ENCODE results near the gene FRG1.
"Not testable (repeated sequence)": the region's sequence is repeated elsewhere in the genome, so short reads cannot be mapped to it uniquely, and the experiment has no call there.

The FRG1 gene

DNA sequence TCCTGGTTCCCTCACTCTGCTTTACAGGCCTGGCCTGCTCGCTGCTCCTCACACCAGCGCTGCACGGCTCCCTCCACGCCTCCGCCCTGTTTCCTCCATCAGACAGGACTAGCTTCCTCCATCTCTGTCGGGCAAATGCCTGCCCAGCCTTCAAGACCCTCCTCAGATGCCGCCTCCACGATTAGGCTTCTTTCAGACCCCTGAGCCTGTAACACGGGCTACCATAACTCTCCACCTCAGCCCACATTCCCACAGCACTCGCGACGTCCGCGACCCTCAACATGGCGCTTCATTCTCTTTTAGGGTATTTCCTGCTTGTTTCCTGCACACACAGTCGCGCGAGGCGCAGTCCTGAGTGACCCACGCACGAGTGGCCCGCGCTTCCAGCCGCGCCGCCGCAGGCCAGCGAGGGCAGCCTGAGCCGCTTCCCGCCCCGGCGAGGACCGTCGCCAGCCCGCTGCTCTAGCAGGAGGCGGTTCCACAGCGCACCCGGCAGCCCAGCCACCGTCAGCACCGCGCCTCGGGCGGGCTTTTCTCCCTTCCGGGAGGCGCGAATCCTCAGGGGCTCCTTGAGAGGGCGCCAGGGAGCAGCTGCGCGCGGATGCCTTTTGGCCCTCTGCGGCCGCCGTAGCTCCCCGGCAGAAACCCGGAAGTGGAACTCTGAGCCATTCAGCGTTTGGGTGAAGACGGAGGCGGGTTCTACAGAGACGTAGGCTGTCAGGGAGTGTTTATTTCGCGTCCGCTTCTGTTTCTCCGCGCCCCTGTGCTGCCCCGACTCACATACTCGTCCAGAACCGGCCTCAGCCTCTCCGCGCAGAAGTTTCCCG, at the start of gene FRG1:
Gene FRG1 (plus strand): TSS at position 695 of the 827 bp plus-strand sequence. CDS start 138 bp downstream, outside the sequence.
- H3K27me3 ChIP-seq (ENCODE audit: control insufficient read depth in 1 of 2, insufficient read depth in 2 of 2, low read length in 2 of 2), result no peaks in the 10 kb centered on the region
- H3K27ac ChIP-seq (ENCODE audit: low read length), result peak within 1 kb of the TSS; percentile 83
- H3K9ac ChIP-seq (ENCODE audit: low read length in 2 of 2), result peak within 1 kb of the TSS; percentile 91
- no peaks in the 10 kb centered on the region for H3K9me3 ChIP-seq (ENCODE audit: control insufficient read depth in 2 of 2, low read length in 2 of 2)
- peak within 1 kb of the TSS; percentile 84 to 93 for H3K4me3 ChIP-seq (ENCODE audit: low read length in 2 of 2)
- H3K36me3 ChIP-seq (ENCODE audit: control insufficient read depth in 2 of 2, insufficient read depth in 2 of 2, low read length in 2 of 2), result no peaks in the 10 kb centered on the region
- no peaks in the 10 kb centered on the region for H3K4me1 ChIP-seq (ENCODE audit: control insufficient read depth, insufficient read depth, low read length)

DNA sequence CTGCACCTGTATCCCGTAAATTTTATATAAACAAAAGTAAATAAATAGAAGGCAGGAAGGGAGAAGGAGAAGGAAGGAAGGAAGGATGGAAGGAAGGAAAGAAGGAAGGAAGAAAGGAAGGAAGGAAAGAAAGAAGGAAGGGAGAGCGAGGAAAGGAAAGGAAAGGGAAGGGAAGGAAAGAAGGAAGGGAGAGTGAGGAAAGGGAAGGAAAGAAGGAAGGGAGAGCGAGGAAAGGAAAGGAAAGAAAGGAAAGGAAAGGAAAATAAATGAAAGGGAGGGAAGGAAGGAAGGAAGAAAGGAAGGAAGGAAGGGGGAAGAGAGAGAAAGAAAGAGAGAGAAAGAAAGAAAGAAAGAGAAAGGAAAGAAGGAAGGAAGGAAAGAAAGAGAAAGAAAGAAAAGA, 43.0 kb upstream of the FRG1 start:
- Histone ChIP-seq H3K4me1 (ENCODE audit: control insufficient read depth, insufficient read depth, low read length) (no peaks in the 10 kb centered on the region), H3K9ac (ENCODE audit: low read length in 2 of 2) (no peak overlapping the region), H3K27ac (ENCODE audit: low read length) (no peak overlapping the region), H3K4me3 (ENCODE audit: low read length in 2 of 2) (no peak overlapping the region), H3K36me3 (ENCODE audit: control insufficient read depth in 2 of 2, insufficient read depth in 2 of 2, low read length in 2 of 2) (no peaks in the 10 kb centered on the region), H3K27me3 (ENCODE audit: control insufficient read depth in 1 of 2, insufficient read depth in 2 of 2, low read length in 2 of 2) (no peaks in the 10 kb centered on the region), H3K9me3 (ENCODE audit: control insufficient read depth in 2 of 2, low read length in 2 of 2) (no peaks in the 10 kb centered on the region)

DNA sequence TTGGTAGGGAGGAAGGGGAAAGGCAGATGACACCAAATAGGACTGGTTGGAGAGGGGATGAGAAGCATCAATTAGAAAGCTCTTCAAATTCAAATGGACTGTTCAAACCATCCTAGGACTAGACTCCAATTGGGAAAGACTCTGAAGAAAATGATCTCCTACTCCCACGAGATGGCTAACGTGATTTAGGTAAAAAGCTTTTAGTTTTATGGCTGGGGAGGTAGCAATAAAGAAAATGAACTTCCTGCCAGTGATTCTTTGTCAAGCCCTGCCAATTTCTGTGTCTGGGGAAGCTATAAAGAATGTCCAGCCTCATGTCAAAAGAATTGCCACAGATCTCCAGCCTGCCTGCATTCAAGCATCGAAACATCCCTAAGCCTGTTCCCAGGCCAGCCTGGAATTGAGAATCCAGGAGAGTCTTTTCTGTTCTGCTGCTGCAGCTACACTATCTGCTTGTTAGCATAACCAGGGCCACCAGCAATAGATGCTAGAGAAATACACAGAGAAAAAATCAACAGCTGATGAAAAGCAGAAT, 41.1 kb upstream of the FRG1 start:
- H3K36me3 ChIP-seq (ENCODE audit: control insufficient read depth in 2 of 2, insufficient read depth in 2 of 2, low read length in 2 of 2); H3K27ac ChIP-seq (ENCODE audit: low read length); H3K9me3 ChIP-seq (ENCODE audit: control insufficient read depth in 2 of 2, low read length in 2 of 2); H3K9ac ChIP-seq (ENCODE audit: low read length in 2 of 2); H3K4me1 ChIP-seq (ENCODE audit: control insufficient read depth, insufficient read depth, low read length); H3K4me3 ChIP-seq (ENCODE audit: low read length in 2 of 2); H3K27me3 ChIP-seq (ENCODE audit: control insufficient read depth in 1 of 2, insufficient read depth in 2 of 2, low read length in 2 of 2): not testable (repeated sequence)

DNA sequence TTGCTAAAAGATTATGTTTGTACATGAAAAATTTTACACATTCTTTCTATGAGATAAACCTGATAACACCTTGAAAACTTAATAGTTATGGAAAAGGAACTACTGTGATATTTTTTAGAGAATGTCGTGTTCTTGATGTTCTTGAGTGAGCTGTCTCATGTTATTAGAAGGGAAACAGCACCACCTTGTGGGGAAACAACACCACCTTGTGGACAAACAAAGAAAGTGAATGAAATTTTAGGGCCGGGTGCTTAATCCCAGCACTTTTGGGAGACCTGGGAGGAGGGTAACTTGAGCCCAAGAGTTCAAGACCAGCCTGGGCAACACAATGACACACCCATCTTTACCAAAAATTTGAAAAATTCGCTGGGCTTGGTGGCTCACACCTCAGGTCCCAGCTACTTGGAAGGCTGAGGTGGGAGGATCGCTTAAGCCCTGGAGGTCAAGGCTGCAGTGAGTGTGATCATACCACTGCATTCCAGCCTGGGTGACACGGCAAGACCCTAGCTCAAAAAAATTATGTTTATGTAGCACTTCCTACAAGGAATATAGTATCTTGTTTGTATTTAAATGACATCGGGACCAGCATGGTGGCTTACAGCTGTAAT, 36.1 kb upstream of the FRG1 start:
- H3K9me3 ChIP-seq (ENCODE audit: control insufficient read depth in 2 of 2, low read length in 2 of 2); H3K4me3 ChIP-seq (ENCODE audit: low read length in 2 of 2); H3K27ac ChIP-seq (ENCODE audit: low read length); H3K36me3 ChIP-seq (ENCODE audit: control insufficient read depth in 2 of 2, insufficient read depth in 2 of 2, low read length in 2 of 2); H3K4me1 ChIP-seq (ENCODE audit: control insufficient read depth, insufficient read depth, low read length); H3K9ac ChIP-seq (ENCODE audit: low read length in 2 of 2); H3K27me3 ChIP-seq (ENCODE audit: control insufficient read depth in 1 of 2, insufficient read depth in 2 of 2, low read length in 2 of 2): not testable (repeated sequence)

DNA sequence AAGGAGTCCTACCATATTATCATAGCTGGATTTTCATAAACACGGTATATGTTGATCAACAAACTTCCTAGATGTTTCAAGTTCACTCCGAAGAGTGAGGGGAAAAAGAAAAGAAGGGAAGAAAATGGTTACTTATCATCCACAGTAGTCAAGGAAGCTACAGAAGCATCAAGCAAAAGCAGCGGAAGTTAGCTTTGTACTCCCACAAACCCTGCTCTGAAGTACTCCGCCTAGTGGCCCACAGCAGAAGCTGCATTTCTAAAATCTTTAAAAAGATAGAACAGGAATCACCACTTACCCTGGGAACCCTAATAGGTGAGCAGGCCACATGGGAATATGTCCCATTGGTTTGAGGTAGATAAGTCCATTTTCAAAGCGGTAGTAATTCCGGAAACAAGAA, 28.5 kb upstream of the FRG1 start:
- Histone ChIP-seq H3K27me3 (ENCODE audit: control insufficient read depth in 1 of 2, insufficient read depth in 2 of 2, low read length in 2 of 2) (no peaks in the 10 kb centered on the region), H3K9me3 (ENCODE audit: control insufficient read depth in 2 of 2, low read length in 2 of 2) (peaks cover 0 to 4% of the 10 kb centered on the region in 2 donors), H3K4me1 (ENCODE audit: control insufficient read depth, insufficient read depth, low read length) (no peaks in the 10 kb centered on the region), H3K9ac (ENCODE audit: low read length in 2 of 2) (no peak overlapping the region), H3K4me3 (ENCODE audit: low read length in 2 of 2) (no peak overlapping the region), H3K36me3 (ENCODE audit: control insufficient read depth in 2 of 2, insufficient read depth in 2 of 2, low read length in 2 of 2) (no peaks in the 10 kb centered on the region), H3K27ac (ENCODE audit: low read length) (no peak overlapping the region)

DNA sequence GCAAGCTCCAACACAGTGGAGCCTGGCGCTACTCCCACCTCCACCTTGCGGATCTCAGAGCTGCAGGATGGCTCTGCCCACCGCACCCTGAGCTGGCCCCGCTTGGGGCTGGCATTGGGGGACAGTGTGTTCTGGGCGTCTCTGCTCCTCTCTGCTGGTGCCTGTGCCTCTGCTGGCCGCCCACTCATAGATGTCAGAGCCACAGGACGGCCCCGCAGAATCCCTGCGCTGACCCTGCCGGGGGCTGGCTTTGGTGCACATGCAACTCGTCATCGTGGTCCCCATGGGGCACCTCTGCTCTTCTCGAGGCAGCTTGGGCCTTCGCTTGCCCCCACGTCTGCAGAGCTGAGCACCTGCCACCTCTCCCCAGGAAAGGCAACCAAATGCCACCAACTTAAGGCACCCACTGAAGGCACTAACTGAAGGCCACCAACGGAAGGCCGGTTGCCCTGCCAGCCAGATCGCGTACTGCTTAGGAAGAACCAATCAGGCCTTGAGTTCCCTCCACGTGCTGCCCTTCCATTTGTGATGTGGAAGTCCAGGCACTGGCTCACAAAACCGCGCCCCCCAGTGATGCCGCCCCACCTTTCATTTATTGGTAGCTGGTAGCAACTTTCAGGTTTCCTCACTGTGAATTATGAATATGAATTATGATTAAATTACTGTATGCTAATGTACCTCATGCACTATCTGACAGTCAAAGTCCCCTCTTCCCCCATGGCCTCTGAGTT, 23.3 kb upstream of the FRG1 start:
- no peak overlapping the region for H3K9ac ChIP-seq (ENCODE audit: low read length in 2 of 2)
- no peaks in the 10 kb centered on the region for H3K36me3 ChIP-seq (ENCODE audit: control insufficient read depth in 2 of 2, insufficient read depth in 2 of 2, low read length in 2 of 2)
- no peaks in the 10 kb centered on the region for H3K27me3 ChIP-seq (ENCODE audit: control insufficient read depth in 1 of 2, insufficient read depth in 2 of 2, low read length in 2 of 2)
- peaks cover 0 to 6% of the 10 kb centered on the region in 2 donors for H3K9me3 ChIP-seq (ENCODE audit: control insufficient read depth in 2 of 2, low read length in 2 of 2)
- H3K4me1 ChIP-seq (ENCODE audit: control insufficient read depth, insufficient read depth, low read length), result no peaks in the 10 kb centered on the region
- no peak overlapping the region for H3K27ac ChIP-seq (ENCODE audit: low read length)
- no peak overlapping the region for H3K4me3 ChIP-seq (ENCODE audit: low read length in 2 of 2)

DNA sequence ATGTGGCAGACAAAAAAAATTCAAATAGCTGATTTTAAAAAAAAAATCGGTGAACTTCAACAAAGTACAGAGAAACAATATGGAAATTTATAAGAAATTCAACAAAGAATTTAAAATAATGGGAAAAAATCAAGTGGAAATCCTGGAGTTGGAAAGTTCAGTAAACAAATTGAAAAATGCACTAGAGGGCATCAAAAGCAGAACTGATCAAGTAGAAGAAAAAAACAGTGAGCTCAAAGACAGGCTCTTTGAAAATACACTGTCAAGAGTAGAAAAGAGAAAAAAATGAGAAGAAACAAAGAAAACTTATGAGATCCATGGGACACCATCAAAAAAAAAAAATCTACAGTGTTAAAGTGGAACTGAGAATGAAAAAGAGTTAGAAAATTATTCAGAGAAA, 19.6 kb upstream of the FRG1 start:
- Histone ChIP-seq H3K4me3 (ENCODE audit: low read length in 2 of 2) (no peak overlapping the region), H3K9me3 (ENCODE audit: control insufficient read depth in 2 of 2, low read length in 2 of 2) (peaks cover 0 to 6% of the 10 kb centered on the region in 2 donors), H3K27me3 (ENCODE audit: control insufficient read depth in 1 of 2, insufficient read depth in 2 of 2, low read length in 2 of 2) (no peaks in the 10 kb centered on the region), H3K4me1 (ENCODE audit: control insufficient read depth, insufficient read depth, low read length) (no peaks in the 10 kb centered on the region), H3K36me3 (ENCODE audit: control insufficient read depth in 2 of 2, insufficient read depth in 2 of 2, low read length in 2 of 2) (no peaks in the 10 kb centered on the region), H3K9ac (ENCODE audit: low read length in 2 of 2) (no peak overlapping the region), H3K27ac (ENCODE audit: low read length) (no peak overlapping the region)

DNA sequence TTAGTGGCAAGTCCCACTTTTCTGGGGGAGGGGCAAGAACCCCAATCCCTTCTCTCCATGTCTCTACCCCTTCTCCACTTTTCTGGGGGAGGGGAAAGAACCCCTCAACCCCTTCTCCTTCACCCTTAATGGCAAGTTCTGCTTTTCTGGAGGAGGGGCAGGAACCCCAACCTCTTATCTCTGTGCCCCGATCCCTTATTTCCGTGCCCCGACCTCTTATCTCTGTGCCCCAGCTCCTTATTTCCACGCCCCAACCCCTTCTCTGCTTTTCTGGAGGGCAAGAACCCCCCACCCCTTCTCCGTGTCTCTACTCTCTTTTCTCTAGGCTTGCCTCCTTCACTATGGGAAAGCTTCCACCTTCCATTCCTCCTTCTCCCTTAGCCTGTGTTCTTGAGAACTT, 13.9 kb upstream of the FRG1 start:
- not testable (repeated sequence) for H3K4me1 ChIP-seq (ENCODE audit: control insufficient read depth, insufficient read depth, low read length); H3K9me3 ChIP-seq (ENCODE audit: control insufficient read depth in 2 of 2, low read length in 2 of 2); H3K27me3 ChIP-seq (ENCODE audit: control insufficient read depth in 1 of 2, insufficient read depth in 2 of 2, low read length in 2 of 2); H3K27ac ChIP-seq (ENCODE audit: low read length); H3K36me3 ChIP-seq (ENCODE audit: control insufficient read depth in 2 of 2, insufficient read depth in 2 of 2, low read length in 2 of 2); H3K4me3 ChIP-seq (ENCODE audit: low read length in 2 of 2); H3K9ac ChIP-seq (ENCODE audit: low read length in 2 of 2)

DNA sequence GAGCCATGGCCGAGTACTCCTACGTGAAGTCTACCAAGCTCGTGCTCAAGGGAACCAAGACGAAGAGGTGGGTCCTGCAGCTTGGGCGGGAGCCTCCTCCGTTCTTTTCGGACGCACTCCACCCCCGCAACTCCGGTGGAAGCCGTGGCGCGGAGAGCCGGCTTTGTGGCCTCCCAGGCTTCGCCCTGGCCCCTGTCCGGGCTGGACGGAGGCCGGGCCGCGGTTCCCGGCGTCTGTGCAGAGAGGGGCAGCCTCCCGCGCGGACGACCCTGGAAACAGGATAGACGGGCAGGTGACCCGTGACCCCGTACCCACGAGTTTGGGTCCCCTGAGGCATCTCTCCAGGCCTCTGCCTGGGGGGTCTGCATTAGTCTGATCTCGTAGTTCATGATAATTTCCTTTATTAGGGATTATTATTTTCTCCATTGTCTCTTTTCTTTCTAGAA, 356 bp downstream of the FRG1 start:
- Histone ChIP-seq H3K27ac (ENCODE audit: low read length) (peak overlapping the region; percentile 83), H3K4me1 (ENCODE audit: control insufficient read depth, insufficient read depth, low read length) (no peaks in the 10 kb centered on the region), H3K9me3 (ENCODE audit: control insufficient read depth in 2 of 2, low read length in 2 of 2) (no peaks in the 10 kb centered on the region), H3K27me3 (ENCODE audit: control insufficient read depth in 1 of 2, insufficient read depth in 2 of 2, low read length in 2 of 2) (no peaks in the 10 kb centered on the region), H3K4me3 (ENCODE audit: low read length in 2 of 2) (peak overlapping the region; percentile 84 to 93), H3K36me3 (ENCODE audit: control insufficient read depth in 2 of 2, insufficient read depth in 2 of 2, low read length in 2 of 2) (no peaks in the 10 kb centered on the region), H3K9ac (ENCODE audit: low read length in 2 of 2) (peak overlapping the region; percentile 91)

DNA sequence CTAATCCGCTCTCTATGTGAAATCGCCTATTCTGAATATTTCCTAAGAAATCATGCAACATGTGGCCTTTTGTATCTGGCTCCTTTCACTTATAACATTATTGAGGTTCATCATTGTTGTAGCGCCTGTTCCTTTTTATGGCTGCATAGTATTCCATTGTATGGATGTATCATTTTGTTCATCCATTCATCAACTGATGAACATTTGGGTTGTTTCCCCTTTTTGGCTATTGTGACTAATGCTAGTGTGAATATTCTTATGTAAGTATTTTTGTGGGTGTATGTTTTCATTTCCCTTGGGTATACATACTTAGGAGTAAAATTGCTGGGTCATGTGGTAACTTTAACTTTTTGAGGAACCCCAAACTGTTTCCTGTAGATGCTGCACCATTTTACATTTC, 1.7 kb downstream of the FRG1 start:
- peak overlapping the region in 1 of 2 donors; percentile 22 for H3K4me3 ChIP-seq (ENCODE audit: low read length in 2 of 2)
- not testable (repeated sequence) for H3K27me3 ChIP-seq (ENCODE audit: control insufficient read depth in 1 of 2, insufficient read depth in 2 of 2, low read length in 2 of 2); H3K4me1 ChIP-seq (ENCODE audit: control insufficient read depth, insufficient read depth, low read length); H3K9me3 ChIP-seq (ENCODE audit: control insufficient read depth in 2 of 2, low read length in 2 of 2); H3K36me3 ChIP-seq (ENCODE audit: control insufficient read depth in 2 of 2, insufficient read depth in 2 of 2, low read length in 2 of 2); H3K27ac ChIP-seq (ENCODE audit: low read length); H3K9ac ChIP-seq (ENCODE audit: low read length in 2 of 2)
